ENCODE data around the gene SH2D3A.
"Not testable (repeated sequence)": the region's sequence is repeated elsewhere in the genome, so short reads cannot be mapped to it uniquely, and the experiment has no call there.

The SH2D3A gene

GRCh38 chr19:6709549-6709948 is 57.7 kb downstream of the SH2D3A start:
- DNase-seq (ENCODE audit: low read depth in 2 of 2, low spot score in 1 of 2), result no peak

DNA sequence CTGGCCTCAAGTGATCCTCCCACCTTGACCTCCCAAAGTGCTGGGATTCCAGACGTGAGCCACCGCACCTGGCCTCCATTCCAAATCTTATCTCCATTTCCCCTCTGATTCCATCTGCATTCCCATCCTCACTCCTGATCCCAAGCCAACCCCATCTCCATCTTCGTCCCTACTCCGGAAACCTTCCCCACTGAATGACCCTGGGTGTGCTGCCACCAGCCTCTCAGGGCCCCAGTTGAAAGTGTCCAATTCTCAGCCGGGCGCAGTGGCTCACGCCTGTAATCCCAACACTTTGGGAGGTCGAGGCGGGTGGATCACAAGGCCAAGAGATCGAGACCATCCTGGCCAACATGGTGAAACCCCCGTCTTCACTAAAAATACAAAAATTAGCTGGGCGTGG is 58.3 kb downstream of the SH2D3A start:
- DNase-seq (ENCODE audit: low read depth in 2 of 2, low spot score in 1 of 2), result not testable (repeated sequence)

DNA sequence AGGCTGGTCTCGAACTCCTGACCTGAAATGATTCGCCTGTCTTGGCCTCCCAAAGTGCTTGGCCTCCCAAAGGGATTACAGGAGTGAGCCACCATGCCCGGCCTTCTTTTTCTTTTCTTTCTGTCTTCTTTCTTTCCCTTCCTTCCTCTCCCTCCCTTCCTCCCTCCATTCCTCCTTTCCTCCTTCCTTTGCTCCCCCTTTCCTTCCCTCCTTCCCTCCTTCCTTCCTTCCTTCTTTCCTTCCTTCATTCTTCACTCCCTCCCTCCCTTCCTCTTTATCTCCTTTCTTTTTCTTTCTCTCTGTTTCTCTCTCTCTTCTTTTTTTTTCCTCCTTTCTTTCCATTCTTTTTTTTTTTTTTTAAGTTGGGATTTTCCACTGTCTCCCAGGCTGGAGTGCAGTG is 58.9 kb downstream of the SH2D3A start:
- no peak for DNase-seq (ENCODE audit: low read depth in 2 of 2, low spot score in 1 of 2)

GRCh38 chr19:6707658-6708018 is 59.6 kb downstream of the SH2D3A start:
- no peak for DNase-seq (ENCODE audit: low read depth in 2 of 2, low spot score in 1 of 2)

- no peak for DNase-seq (ENCODE audit: low read depth in 2 of 2, low spot score in 1 of 2)
These were observed 60.1 kb downstream of the SH2D3A start for GRCh38 chr19:6707011-6707657.

DNA sequence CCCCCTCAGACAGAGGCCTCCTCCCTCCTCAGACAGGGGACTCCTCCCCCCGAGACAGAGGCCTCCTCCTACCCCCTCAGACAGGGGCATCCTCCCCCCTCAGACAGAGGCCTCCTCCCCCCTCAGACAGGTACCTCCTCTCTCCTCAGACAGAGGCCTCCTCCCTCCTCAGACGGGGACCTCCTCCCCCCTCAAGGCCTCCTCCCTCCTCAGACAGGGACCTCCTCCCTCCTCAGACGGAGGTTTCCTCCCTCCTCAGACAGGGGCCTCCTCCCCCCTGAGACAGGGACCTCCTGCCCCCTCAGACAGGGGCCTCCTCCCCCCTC is 60.6 kb downstream of the SH2D3A start:
- no peak for DNase-seq (ENCODE audit: low read depth in 2 of 2, low spot score in 1 of 2)

GRCh38 chr19:6705931-6706632 is 61.2 kb downstream of the SH2D3A start:
- no peak for DNase-seq (ENCODE audit: low read depth in 2 of 2, low spot score in 1 of 2)

All from stimulated activated CD8-positive, alpha-beta memory T cell treated with anti-CD3 and anti-CD28 coated beads, Interleukin-4, amount 100 ng/mL, for 1 hour (primary cell).